ENCODE measurements around the gene SPECC1. TPM values are rescaled to one million over a fixed set of nuclear protein-coding genes. Genes with fewer than 3 reads are reported as not detected.

SPECC1 gene
- total RNA-seq, 1 experiment from 2014 or later = 43.5 TPM

- intact Hi-C loops (cut with micrococcal nuclease) = no loop called here
- Histone ChIP-seq H3K27ac (ENCODE audit: low read depth, low read length) (no peak overlapping the region), H3K9me3 (ENCODE audit: control insufficient read depth in 1 of 2, insufficient read depth in 1 of 2, low read depth in 1 of 2, low read length in 2 of 2) (no peaks in the 10 kb centered on the region), H3K9ac (ENCODE audit: low read length) (no peak overlapping the region), H2AFZ (ENCODE audit: low read depth, low read length, poor library complexity, severe bottlenecking) (no peak overlapping the region), H3K27me3 (ENCODE audit: insufficient read depth, low read length) (no peaks in the 10 kb centered on the region), H3K4me2 (ENCODE audit: low read length) (no peak overlapping the region), H3K9me2 (ENCODE audit: insufficient read depth) (no peaks in the 10 kb centered on the region), H3K4me3 (replicated peaks in 1 of 2; ENCODE audit: low read depth in 1 of 2, low read length in 2 of 2) (no peak overlapping the region), H3K36me3 (ENCODE audit: control insufficient read depth in 1 of 2, insufficient read depth in 2 of 2, low read length in 2 of 2) (no peaks in the 10 kb centered on the region), H3K4me1 (ENCODE audit: control insufficient read depth in 1 of 2, insufficient read depth in 2 of 2, low read length in 2 of 2) (no peaks in the 10 kb centered on the region), H3K79me2 (ENCODE audit: insufficient read depth, low read length) (peaks cover 4% of the 10 kb centered on the region; the same call in 1 of the 2 replicates), H4K20me1 (ENCODE audit: insufficient read depth) (no peaks in the 10 kb centered on the region)
- DNase-seq (ENCODE audit: low read depth, low spot score) (no peak), ATAC-seq (no peak)
- TF ChIP-seq REST (IDR thresholded peaks at IDR 0.05; ENCODE audit: low read depth) (no peak), FOSL1 (IDR thresholded peaks at IDR 0.05; ENCODE audit: low read depth) (no peak), MAX (IDR thresholded peaks at IDR 0.05) (no peak), SP1 (IDR thresholded peaks at IDR 0.05; ENCODE audit: low read depth) (no peak), EZH2 (IDR thresholded peaks at IDR 0.05) (no peak), SRF (IDR thresholded peaks at IDR 0.05; ENCODE audit: low read depth) (no peak), CEBPB (IDR thresholded peaks at IDR 0.05; ENCODE audit: low read depth) (no peak), YY1 (IDR thresholded peaks at IDR 0.05; ENCODE audit: extremely low read depth, insufficient replicate concordance, low read depth, low read length) (no peak), RAD21 (IDR thresholded peaks at IDR 0.05; ENCODE audit: low read depth) (no peak), POLR2AphosphoS5 (IDR thresholded peaks at IDR 0.05; ENCODE audit: low read depth, low read length) (no peak), SIN3A (IDR thresholded peaks at IDR 0.05; ENCODE audit: low read depth) (no peak), JUND (IDR thresholded peaks at IDR 0.05) (no peak), EGR1 (IDR thresholded peaks at IDR 0.05; ENCODE audit: low read depth) (no peak)
- TF ChIP-seq, protein P1, sequence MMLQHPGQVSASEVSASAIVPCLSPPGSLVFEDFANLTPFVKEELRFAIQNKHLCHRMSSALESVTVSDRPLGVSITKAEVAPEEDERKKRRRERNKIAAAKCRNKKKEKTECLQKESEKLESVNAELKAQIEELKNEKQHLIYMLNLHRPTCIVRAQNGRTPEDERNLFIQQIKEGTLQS (IDR thresholded peaks at IDR 0.05) = no peak
- TF ChIP-seq, protein P2, sequence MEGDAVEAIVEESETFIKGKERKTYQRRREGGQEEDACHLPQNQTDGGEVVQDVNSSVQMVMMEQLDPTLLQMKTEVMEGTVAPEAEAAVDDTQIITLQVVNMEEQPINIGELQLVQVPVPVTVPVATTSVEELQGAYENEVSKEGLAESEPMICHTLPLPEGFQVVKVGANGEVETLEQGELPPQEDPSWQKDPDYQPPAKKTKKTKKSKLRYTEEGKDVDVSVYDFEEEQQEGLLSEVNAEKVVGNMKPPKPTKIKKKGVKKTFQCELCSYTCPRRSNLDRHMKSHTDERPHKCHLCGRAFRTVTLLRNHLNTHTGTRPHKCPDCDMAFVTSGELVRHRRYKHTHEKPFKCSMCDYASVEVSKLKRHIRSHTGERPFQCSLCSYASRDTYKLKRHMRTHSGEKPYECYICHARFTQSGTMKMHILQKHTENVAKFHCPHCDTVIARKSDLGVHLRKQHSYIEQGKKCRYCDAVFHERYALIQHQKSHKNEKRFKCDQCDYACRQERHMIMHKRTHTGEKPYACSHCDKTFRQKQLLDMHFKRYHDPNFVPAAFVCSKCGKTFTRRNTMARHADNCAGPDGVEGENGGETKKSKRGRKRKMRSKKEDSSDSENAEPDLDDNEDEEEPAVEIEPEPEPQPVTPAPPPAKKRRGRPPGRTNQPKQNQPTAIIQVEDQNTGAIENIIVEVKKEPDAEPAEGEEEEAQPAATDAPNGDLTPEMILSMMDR (IDR thresholded peaks at IDR 0.05 in 2 of 3, conservative IDR thresholded peaks at IDR 0.05 in 1 of 3; ENCODE audit: borderline replicate concordance in 1 of 3, insufficient read depth in 1 of 3, low read depth in 2 of 3, low read length in 2 of 3) = no peak
- RAD21 ChIA-PET (ENCODE audit: low non-redundant PET in 1 of 2, low total read pairs in 2 of 2, uncharacterized antibody in 2 of 2, unreplicated experiment in 2 of 2) = no interaction called here
- BruUV-seq (replicated peaks) = no TSS peak
- POLR2A ChIA-PET = no interaction called here
- CTCF ChIA-PET = no interaction called here
These were observed 180.8 kb downstream of the SPECC1 start for GRCh38 chr17:20189979-20190378.

Measured in HCT116 (cell line).